Epithelial cell of proximal tubule (primary cell): ENCODE results near the gene IL27RA. TPM values are rescaled to one million over a fixed set of nuclear protein-coding genes. Genes with fewer than 3 reads are reported as not detected.
A peak's percentile ranks its signal among the peaks of the same experiment; 100 is the strongest.

Experiments
- DNase-seq: peaks from one replicate; pipeline ENCODE4 v3.0.0-alpha.2; 2011; ENCODE audit warnings: low read depth
- H3K4me3 ChIP-seq: 2 replicates; pipeline ENCODE4 v1.5.1; 2011; ENCODE audit warnings: low read depth, mild to moderate bottlenecking, low read length
- total RNA-seq: library from RNA; depleted of rRNA; stranded (reverse); fragments of >200 nt; gene quantifications from 2 replicates; pipeline ENCODE4 v1.2.3, GENCODE V29; 2015
- TF ChIP-seq, protein P1 (sequence below): conservative IDR thresholded peaks from 2 replicates; pipeline ENCODE4 v1.5.1; 2012; ENCODE audit warnings: low read depth, mild to moderate bottlenecking, low read length

IL27RA gene
- total RNA-seq, 1 donor from 2014 or later = 10.1 TPM

- H3K4me3 ChIP-seq = peak overlapping the region; percentile 68
- TF ChIP-seq, protein P1, sequence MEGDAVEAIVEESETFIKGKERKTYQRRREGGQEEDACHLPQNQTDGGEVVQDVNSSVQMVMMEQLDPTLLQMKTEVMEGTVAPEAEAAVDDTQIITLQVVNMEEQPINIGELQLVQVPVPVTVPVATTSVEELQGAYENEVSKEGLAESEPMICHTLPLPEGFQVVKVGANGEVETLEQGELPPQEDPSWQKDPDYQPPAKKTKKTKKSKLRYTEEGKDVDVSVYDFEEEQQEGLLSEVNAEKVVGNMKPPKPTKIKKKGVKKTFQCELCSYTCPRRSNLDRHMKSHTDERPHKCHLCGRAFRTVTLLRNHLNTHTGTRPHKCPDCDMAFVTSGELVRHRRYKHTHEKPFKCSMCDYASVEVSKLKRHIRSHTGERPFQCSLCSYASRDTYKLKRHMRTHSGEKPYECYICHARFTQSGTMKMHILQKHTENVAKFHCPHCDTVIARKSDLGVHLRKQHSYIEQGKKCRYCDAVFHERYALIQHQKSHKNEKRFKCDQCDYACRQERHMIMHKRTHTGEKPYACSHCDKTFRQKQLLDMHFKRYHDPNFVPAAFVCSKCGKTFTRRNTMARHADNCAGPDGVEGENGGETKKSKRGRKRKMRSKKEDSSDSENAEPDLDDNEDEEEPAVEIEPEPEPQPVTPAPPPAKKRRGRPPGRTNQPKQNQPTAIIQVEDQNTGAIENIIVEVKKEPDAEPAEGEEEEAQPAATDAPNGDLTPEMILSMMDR = peak; percentile 31
- DNase-seq = no peak
Observed at GRCh38 chr19:14091081-14091812, 59.7 kb downstream of the IL27RA start.

GRCh38 chr19:14091813-14092462 lies 60.4 kb downstream of the IL27RA start:
- TF ChIP-seq, protein P1 = no peak
- peak overlapping the region; percentile 68 for H3K4me3 ChIP-seq
- DNase-seq = no peak

DNA sequence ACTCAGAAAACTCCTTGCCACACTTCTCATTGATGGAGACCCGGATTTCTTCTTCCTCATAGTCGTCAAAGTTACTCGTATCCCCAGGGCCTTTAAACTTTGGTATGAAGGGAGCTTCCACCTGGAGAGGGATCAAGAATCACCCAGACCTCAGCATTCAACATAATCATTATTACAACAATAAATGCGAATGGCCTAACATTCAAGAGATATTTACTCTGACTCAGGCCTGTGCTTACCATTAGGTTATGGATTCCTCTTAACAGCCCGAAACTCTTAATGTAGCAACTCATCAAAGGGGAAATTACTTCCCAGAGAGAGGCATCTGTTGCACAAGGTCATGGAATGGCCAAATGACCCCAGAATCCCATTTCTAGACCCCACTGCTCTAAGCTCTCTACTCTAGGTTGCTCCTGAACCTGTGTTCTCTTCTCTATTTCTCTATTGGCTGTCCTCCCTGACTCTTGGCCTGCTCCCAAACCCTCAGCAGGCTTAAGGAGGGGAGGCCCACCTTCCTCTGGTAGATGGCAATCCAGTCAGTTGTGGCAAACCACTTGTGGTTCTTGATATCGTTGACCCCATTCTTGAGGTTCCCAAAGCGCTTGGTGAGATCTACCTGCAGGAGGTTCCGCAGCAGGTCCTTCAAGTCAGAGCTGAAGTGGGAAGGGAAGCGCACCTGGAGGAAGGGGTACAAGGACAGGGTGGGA lies 61.7 kb downstream of the IL27RA start:
- TF ChIP-seq, protein P1 = no peak
- no peak for DNase-seq
- H3K4me3 ChIP-seq = no peak overlapping the region

- TF ChIP-seq, protein P1 = no peak
- no peak for DNase-seq
Observed at GRCh38 chr19:14094854-14095253, 63.3 kb downstream of the IL27RA start.

GRCh38 chr19:14096272-14096992 lies 64.9 kb downstream of the IL27RA start:
- no peak overlapping the region for H3K4me3 ChIP-seq
- TF ChIP-seq, protein P1 = peak; percentile 43
- no peak for DNase-seq

More at GRCh38 chr19:14094854-14095253, 63.3 kb downstream of the IL27RA start:
- no peak overlapping the region for H3K4me3 ChIP-seq

DNA sequence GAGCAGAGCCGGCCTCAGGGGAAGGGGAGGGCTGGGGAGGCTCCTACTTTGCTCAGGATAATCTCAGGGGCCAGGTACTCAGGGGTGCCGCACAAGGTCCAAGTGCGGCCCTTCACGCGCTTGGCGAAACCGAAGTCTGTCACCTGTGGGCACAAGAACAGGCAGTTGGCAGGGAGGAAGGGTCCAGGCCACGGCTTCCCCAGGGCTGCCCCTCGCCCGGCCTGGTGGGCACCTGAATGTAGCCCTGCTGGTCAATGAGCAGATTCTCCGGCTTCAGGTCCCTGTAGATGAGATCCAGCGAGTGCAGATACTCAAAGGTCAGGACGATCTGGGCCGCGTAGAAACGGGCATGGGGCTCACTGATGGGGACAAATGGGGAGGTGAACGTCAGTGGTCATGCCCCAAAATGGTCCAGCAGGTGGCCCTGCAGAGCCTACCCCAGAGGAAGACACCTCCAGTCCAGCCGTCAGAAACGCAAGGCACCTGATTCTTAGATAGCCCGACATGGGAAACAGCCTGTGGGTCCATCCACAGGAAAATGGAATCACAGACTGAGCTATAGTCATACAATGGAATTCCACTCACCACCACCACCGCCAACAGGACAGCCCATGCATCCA lies 66.1 kb downstream of the IL27RA start:
- H3K4me3 ChIP-seq = no peak overlapping the region
- TF ChIP-seq, protein P1 = peak; percentile 32
- DNase-seq = no peak
